K562 (cell line): ENCODE measurements around the gene ITGAX. TPM values are rescaled to one million over a fixed set of nuclear protein-coding genes. Genes with fewer than 3 reads are reported as not detected.

Experiments used
- ARHGAP35 ChIP-seq: fragments of 450-650 bp; IDR thresholded peaks from 2 replicates; pipeline ENCODE4 v1.6.1; 2018; ENCODE audit not compliant: partially characterized antibody
- CXXC5 ChIP-seq: fragments of 250-450 bp; sonication (Bioruptor Pico); IDR thresholded peaks from 2 replicates; pipeline ENCODE4 v1.8.0; 2022; ENCODE audit warnings: inconsistent platforms, mild to moderate bottlenecking, moderate library complexity
- DDX20 ChIP-seq: fragments of 450-650 bp; IDR thresholded peaks from 2 replicates; pipeline ENCODE4 v1.6.1; 2016; ENCODE audit warnings: missing genetic modification characterization, low read depth, mild to moderate bottlenecking, missing compliant biosample characterization, moderate library complexity
- ETV1 ChIP-seq: fragments of 450-650 bp; conservative IDR thresholded peaks from 2 replicates; pipeline ENCODE4 v1.6.1; 2016; ENCODE audit warnings: missing genetic modification characterization, control low read depth, low read depth, missing compliant biosample characterization
- SOX6 ChIP-seq: fragments of 450-650 bp; IDR thresholded peaks from 2 replicates; pipeline ENCODE4 v1.6.1; 2014; ENCODE audit warnings: mild to moderate bottlenecking
- TBP ChIP-seq: optimal IDR thresholded peaks from 2 replicates; pipeline ENCODE3; 2011; ENCODE audit warnings: low read depth, low read length, improper control_type of control experiment
- ZBTB8A ChIP-seq: fragments of 450-650 bp; IDR thresholded peaks from 2 replicates; pipeline ENCODE4 v1.6.1; 2018; ENCODE audit warnings: mild to moderate bottlenecking, moderate library complexity; ENCODE audit not compliant: partially characterized antibody
- polyA plus RNA-seq, 8 experiments: library from polyadenylated mRNA; depleted of rRNA in 4 of 8; stranded (reverse) in 5 of 8; unstranded in 3 of 8; fragments of >200 nt; fragmentation: Nextera tagmentation in 2 of 8; fragmentation: Illumina TruSeq in 1 of 8; extraction: Ambion mirVana in 2 of 8; extraction: Trizol in 1 of 8; gene quantifications; 2 replicates each; pipeline versions ENCODE4 v1.2.1 to v1.2.3, GENCODE V29; 2011 to 2014; ENCODE audit warnings: inconsistent platforms in 1 of 8, missing spikeins in 1 of 8
- total RNA-seq, 7 experiments: library from RNA; depleted of rRNA in 6 of 7; stranded (reverse); fragments of >200 nt in 6 of 7; fragmentation: Illumina TruSeq in 2 of 7; extraction: Trizol in 2 of 7; gene quantifications; 2 replicates each; pipeline versions ENCODE4 v1.2.1 to v1.2.3, GENCODE V29; 2011 to 2021; ENCODE audit warnings: low replicate concordance in 1 of 7
- TF ChIP-seq, protein P1 (sequence below), 2 experiments: fragments of 450-650 bp; conservative IDR thresholded peaks; 2 replicates each; pipeline ENCODE4 v1.6.1; 2017; ENCODE audit warnings: mild to moderate bottlenecking in 2 of 2, moderate library complexity in 2 of 2
- TF ChIP-seq, protein P2 (sequence below): fragments of 450-650 bp; IDR thresholded peaks from 2 replicates; pipeline ENCODE4 v1.6.1; 2017; ENCODE audit warnings: antibody characterized with exemption, mild to moderate bottlenecking
- TF ChIP-seq, protein P3 (sequence below): sonication (generic); formaldehyde crosslinking; IDR thresholded peaks from 2 replicates; pipeline ENCODE4 v1.8.0; 2022; ENCODE audit warnings: mild to moderate bottlenecking, missing genetic modification reagents
- TF ChIP-seq, protein P4 (sequence below), 3 experiments: IDR thresholded peaks in 2 of 3; conservative IDR thresholded peaks in 1 of 3; 2 replicates each; pipeline ENCODE4 v1.5.1; 2011 to 2012; ENCODE audit warnings: low read length in 3 of 3, mild to moderate bottlenecking in 3 of 3, control low read depth in 2 of 3, improper control_type of control experiment in 1 of 3, inconsistent platforms in 1 of 3, low read depth in 1 of 3, mixed read lengths in 1 of 3, moderate library complexity in 1 of 3; ENCODE audit not compliant: insufficient read depth in 2 of 3
- TF ChIP-seq, protein P5 (sequence below): sonication (generic); formaldehyde crosslinking; IDR thresholded peaks from 2 replicates; pipeline ENCODE4 v1.8.1; 2022; ENCODE audit warnings: missing genetic modification reagents

The ITGAX gene
- total and polyA plus RNA-seq, 9 of the 15 experiments (the other 6 are each of a cell fraction or from before 2014, with no cell fraction given): 0.03 to 0.58 (median 0.14) TPM

DNA sequence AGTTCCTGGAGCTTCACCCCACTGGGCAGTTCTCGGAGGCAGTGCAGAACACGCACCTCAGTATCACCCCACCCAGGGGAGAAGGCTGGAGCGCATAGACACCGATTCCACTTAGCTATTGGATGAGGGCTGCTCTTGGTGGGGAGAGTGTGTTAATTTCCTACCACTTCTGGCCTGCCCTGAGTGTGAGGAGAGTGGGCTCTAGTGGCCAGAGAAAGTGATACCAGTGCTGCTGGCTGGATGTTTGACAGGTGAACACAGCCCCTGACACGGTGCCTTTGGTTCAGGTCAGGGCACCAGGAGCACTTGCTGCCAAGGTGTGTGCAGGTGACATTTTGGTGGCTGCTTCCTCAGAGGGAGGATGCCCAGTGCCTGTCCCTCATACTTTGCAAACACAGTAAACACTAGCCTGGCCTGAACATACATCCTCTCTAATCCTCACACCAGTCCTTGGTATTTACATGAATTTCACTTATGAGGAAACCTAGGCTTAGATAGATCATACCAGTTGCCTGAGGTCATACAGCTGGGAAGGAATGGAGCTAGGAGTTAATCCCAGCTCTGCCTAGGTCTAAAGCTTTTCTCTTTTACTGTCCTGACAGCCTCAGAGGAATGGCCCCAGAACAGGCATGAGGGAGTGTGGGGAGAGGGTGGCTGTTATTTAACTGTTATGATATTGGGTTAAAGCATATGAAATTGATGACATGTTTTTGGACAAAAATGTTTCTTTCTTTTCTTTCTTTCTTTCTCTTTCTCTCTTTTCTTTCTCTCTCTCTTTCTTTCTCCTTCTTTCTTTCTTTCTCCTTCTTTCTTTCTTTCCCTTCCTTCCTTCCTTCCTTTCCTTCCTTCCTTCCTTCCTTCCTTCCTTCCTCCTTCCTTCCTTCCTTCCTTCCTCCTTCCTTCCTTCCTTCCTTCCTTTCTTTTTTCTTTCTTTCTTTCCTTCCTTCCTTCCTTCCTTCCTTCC is 21.0 kb upstream of the ITGAX start (continued):
- TF ChIP-seq, protein P1, sequence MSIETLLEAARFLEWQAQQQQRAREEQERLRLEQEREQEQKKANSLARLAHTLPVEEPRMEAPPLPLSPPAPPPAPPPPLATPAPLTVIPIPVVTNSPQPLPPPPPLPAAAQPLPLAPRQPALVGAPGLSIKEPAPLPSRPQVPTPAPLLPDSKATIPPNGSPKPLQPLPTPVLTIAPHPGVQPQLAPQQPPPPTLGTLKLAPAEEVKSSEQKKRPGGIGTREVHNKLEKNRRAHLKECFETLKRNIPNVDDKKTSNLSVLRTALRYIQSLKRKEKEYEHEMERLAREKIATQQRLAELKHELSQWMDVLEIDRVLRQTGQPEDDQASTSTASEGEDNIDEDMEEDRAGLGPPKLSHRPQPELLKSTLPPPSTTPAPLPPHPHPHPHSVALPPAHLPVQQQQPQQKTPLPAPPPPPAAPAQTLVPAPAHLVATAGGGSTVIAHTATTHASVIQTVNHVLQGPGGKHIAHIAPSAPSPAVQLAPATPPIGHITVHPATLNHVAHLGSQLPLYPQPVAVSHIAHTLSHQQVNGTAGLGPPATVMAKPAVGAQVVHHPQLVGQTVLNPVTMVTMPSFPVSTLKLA (conservative IDR thresholded peaks at IDR 0.05): no peak
- TF ChIP-seq SOX6 (no peak), DDX20 (tag) (no peak), ETV1 (tag) (no peak), ARHGAP35 (no peak), TBP (no peak), ZBTB8A (no peak), CXXC5 (CRISPR knock-in tag) (no peak)
- TF ChIP-seq, protein P2, sequence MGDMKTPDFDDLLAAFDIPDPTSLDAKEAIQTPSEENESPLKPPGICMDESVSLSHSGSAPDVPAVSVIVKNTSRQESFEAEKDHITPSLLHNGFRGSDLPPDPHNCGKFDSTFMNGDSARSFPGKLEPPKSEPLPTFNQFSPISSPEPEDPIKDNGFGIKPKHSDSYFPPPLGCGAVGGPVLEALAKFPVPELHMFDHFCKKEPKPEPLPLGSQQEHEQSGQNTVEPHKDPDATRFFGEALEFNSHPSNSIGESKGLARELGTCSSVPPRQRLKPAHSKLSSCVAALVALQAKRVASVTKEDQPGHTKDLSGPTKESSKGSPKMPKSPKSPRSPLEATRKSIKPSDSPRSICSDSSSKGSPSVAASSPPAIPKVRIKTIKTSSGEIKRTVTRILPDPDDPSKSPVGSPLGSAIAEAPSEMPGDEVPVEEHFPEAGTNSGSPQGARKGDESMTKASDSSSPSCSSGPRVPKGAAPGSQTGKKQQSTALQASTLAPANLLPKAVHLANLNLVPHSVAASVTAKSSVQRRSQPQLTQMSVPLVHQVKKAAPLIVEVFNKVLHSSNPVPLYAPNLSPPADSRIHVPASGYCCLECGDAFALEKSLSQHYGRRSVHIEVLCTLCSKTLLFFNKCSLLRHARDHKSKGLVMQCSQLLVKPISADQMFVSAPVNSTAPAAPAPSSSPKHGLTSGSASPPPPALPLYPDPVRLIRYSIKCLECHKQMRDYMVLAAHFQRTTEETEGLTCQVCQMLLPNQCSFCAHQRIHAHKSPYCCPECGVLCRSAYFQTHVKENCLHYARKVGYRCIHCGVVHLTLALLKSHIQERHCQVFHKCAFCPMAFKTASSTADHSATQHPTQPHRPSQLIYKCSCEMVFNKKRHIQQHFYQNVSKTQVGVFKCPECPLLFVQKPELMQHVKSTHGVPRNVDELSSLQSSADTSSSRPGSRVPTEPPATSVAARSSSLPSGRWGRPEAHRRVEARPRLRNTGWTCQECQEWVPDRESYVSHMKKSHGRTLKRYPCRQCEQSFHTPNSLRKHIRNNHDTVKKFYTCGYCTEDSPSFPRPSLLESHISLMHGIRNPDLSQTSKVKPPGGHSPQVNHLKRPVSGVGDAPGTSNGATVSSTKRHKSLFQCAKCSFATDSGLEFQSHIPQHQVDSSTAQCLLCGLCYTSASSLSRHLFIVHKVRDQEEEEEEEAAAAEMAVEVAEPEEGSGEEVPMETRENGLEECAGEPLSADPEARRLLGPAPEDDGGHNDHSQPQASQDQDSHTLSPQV: no peak
- TF ChIP-seq, protein P3, sequence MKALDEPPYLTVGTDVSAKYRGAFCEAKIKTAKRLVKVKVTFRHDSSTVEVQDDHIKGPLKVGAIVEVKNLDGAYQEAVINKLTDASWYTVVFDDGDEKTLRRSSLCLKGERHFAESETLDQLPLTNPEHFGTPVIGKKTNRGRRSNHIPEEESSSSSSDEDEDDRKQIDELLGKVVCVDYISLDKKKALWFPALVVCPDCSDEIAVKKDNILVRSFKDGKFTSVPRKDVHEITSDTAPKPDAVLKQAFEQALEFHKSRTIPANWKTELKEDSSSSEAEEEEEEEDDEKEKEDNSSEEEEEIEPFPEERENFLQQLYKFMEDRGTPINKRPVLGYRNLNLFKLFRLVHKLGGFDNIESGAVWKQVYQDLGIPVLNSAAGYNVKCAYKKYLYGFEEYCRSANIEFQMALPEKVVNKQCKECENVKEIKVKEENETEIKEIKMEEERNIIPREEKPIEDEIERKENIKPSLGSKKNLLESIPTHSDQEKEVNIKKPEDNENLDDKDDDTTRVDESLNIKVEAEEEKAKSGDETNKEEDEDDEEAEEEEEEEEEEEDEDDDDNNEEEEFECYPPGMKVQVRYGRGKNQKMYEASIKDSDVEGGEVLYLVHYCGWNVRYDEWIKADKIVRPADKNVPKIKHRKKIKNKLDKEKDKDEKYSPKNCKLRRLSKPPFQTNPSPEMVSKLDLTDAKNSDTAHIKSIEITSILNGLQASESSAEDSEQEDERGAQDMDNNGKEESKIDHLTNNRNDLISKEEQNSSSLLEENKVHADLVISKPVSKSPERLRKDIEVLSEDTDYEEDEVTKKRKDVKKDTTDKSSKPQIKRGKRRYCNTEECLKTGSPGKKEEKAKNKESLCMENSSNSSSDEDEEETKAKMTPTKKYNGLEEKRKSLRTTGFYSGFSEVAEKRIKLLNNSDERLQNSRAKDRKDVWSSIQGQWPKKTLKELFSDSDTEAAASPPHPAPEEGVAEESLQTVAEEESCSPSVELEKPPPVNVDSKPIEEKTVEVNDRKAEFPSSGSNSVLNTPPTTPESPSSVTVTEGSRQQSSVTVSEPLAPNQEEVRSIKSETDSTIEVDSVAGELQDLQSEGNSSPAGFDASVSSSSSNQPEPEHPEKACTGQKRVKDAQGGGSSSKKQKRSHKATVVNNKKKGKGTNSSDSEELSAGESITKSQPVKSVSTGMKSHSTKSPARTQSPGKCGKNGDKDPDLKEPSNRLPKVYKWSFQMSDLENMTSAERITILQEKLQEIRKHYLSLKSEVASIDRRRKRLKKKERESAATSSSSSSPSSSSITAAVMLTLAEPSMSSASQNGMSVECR (CRISPR knock-in tag): no peak
- TF ChIP-seq, protein P4, sequence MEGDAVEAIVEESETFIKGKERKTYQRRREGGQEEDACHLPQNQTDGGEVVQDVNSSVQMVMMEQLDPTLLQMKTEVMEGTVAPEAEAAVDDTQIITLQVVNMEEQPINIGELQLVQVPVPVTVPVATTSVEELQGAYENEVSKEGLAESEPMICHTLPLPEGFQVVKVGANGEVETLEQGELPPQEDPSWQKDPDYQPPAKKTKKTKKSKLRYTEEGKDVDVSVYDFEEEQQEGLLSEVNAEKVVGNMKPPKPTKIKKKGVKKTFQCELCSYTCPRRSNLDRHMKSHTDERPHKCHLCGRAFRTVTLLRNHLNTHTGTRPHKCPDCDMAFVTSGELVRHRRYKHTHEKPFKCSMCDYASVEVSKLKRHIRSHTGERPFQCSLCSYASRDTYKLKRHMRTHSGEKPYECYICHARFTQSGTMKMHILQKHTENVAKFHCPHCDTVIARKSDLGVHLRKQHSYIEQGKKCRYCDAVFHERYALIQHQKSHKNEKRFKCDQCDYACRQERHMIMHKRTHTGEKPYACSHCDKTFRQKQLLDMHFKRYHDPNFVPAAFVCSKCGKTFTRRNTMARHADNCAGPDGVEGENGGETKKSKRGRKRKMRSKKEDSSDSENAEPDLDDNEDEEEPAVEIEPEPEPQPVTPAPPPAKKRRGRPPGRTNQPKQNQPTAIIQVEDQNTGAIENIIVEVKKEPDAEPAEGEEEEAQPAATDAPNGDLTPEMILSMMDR (IDR thresholded peaks at IDR 0.05 in 2 of 3, conservative IDR thresholded peaks at IDR 0.05 in 1 of 3; ENCODE audit: insufficient read depth in 2 of 3, low read depth in 1 of 3, low read length in 3 of 3): peak; percentile 70 to 77 (median 73)
- TF ChIP-seq, protein P5, sequence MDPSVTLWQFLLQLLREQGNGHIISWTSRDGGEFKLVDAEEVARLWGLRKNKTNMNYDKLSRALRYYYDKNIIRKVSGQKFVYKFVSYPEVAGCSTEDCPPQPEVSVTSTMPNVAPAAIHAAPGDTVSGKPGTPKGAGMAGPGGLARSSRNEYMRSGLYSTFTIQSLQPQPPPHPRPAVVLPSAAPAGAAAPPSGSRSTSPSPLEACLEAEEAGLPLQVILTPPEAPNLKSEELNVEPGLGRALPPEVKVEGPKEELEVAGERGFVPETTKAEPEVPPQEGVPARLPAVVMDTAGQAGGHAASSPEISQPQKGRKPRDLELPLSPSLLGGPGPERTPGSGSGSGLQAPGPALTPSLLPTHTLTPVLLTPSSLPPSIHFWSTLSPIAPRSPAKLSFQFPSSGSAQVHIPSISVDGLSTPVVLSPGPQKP (CRISPR knock-in tag): no peak
